Activated naive CD4-positive, alpha-beta T cell treated with anti-CD3 and anti-CD28 coated beads for 36 hours (primary cell): ENCODE results near the gene PTPRQ. TPM values are rescaled to one million over a fixed set of nuclear protein-coding genes. Genes with fewer than 3 reads are reported as not detected.

ENCODE experiments used
- CTCF ChIA-PET: fragments of 350-600 bp; sonication (Branson Sonifier 250); formaldehyde crosslinking; loops from one replicate; lab custom pipeline; 2021; ENCODE audit warnings: antibody characterized with exemption; lab: Charles Lee
- DNase-seq: peaks from one replicate; pipeline ENCODE4 v3.0.0-alpha.2; 2020
- H3K27ac Mint-ChIP-seq: one replicate; pipeline ENCODE4 v1.8.0; 2021; ENCODE audit warnings: mild to moderate bottlenecking, mixed read lengths
- H3K27me3 Mint-ChIP-seq: one replicate; pipeline ENCODE4 v1.8.0; 2021; ENCODE audit warnings: low read depth, mixed read lengths
- H3K36me3 Mint-ChIP-seq: one replicate; pipeline ENCODE4 v1.8.0; 2021; ENCODE audit warnings: low read depth, mixed read lengths
- H3K4me1 Mint-ChIP-seq: one replicate; pipeline ENCODE4 v1.8.0; 2021; ENCODE audit warnings: low read depth, mixed read lengths
- H3K4me3 Mint-ChIP-seq: one replicate; pipeline ENCODE4 v1.8.0; 2021; ENCODE audit warnings: mild to moderate bottlenecking, moderate library complexity, mixed read lengths
- H3K9me3 Mint-ChIP-seq: one replicate; pipeline ENCODE4 v1.8.0; 2021; ENCODE audit warnings: mixed read lengths
- intact Hi-C: fragments of 100-400 bp; cut with micrococcal nuclease; formaldehyde crosslinking; loops from one replicate; pipeline ENCODE4 v1.15.1; 2023
- total RNA-seq, 2 experiments: library from RNA; stranded (reverse); gene quantifications; one replicate each; pipeline ENCODE4 v1.2.3, GENCODE V29; 2021

The PTPRQ gene
- total RNA-seq, 2 experiments from 2014 or later: not detected

GRCh38 chr12:80715713-80716249 lies 271.7 kb downstream of the PTPRQ start:
- Mint-ChIP-seq H3K4me3 (no peak overlapping the region), H3K9me3 (no peaks in the 10 kb centered on the region), H3K27me3 (peaks cover 28% of the 10 kb centered on the region), H3K36me3 (no peaks in the 10 kb centered on the region), H3K4me1 (no peaks in the 10 kb centered on the region), H3K27ac (no peak overlapping the region)
- no peak for DNase-seq
- intact Hi-C loops: no loop called here
- CTCF ChIA-PET: no interaction called here

DNA sequence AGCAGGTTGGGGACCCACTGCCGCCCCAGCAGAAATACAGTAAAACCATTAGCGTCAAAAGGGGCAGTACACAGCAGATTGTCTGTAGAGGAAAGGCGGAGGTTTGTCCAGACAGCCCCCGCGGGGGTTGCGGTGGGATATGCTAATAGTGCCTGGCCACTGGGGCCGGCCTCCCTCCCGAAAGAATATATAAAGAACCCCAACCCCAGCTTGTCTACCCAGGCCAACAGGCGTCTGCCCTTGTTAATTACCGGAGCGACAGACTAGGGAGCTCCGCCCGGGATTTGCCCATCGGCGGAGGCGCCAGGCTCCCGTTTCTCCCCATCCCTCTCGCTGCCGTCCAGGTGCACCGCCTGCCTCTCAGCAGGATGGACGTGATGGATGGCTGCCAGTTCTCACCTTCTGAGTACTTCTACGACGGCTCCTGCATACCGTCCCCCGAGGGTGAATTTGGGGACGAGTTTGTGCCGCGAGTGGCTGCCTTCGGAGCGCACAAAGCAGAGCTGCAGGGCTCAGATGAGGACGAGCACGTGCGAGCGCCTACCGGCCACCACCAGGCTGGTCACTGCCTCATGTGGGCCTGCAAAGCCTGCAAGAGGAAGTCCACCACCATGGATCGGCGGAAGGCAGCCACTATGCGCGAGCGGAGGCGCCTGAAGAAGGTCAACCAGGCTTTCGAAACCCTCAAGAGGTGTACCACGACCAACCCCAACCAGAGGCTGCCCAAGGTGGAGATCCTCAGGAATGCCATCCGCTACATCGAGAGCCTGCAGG lies 272.8 kb downstream of the PTPRQ start, which contains the start of gene MYF5:
TSS of gene MYF5 (plus strand) at position 217 of the 774 bp plus-strand sequence. CDS start at position 369, 152 bp downstream.
- no peaks in the 10 kb centered on the region for H3K36me3 Mint-ChIP-seq
- no peaks in the 10 kb centered on the region for H3K4me1 Mint-ChIP-seq
- intact Hi-C loops: no loop called here
- H3K9me3 Mint-ChIP-seq: no peaks in the 10 kb centered on the region
- DNase-seq: no peak
- CTCF ChIA-PET: no interaction called here
- no peak within 1 kb of the TSS for H3K27ac Mint-ChIP-seq
- H3K27me3 Mint-ChIP-seq: peaks cover 27% of the 10 kb centered on the region
- H3K4me3 Mint-ChIP-seq: no peak within 1 kb of the TSS

DNA sequence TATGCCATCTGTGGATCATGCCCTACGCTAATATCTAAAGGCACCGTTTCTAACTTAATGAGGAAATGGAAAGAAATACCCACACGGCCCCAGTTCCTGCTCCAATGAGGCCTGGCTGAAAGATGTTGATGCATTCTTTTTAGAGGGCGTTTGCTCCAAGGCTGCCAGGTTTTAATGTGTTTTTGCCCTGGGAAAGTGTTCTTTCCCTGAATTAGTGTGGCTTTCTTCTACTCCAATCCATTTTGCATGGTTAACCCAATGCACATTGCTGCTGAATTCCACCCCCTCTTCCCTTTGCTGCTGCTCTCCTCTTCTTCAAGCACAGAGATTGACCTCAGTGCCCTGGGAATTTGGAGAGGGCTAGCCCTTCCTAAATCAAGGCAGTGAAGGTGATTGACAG lies 273.8 kb downstream of the PTPRQ start:
- Mint-ChIP-seq H3K36me3 (no peaks in the 10 kb centered on the region), H3K4me1 (no peaks in the 10 kb centered on the region), H3K27ac (no peak overlapping the region), H3K9me3 (no peaks in the 10 kb centered on the region), H3K27me3 (peaks cover 27% of the 10 kb centered on the region), H3K4me3 (no peak overlapping the region)
- intact Hi-C loops: no loop called here
- no peak for DNase-seq
- CTCF ChIA-PET: no interaction called here

DNA sequence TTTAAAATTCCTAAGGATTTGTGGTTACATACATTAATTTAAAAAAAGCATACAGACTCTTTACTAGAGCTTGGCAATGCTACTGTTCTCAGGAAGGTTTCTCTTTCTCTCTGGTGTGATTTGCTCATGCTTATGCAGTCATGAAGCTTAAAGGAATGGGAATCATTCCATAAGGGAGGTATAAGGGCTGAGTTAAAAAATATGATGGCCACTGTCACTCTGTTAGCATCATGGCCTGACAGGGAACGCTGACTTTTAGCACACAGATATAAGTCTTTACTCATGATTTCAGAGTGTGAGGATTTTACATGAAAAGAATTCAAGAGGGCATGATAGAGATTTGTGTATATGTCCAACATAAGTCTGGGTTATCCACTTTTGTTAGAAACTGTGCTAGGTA lies 276.5 kb downstream of the PTPRQ start:
- H3K36me3 Mint-ChIP-seq: no peaks in the 10 kb centered on the region
- H3K4me3 Mint-ChIP-seq: no peak overlapping the region
- no peak overlapping the region for H3K27ac Mint-ChIP-seq
- no peak for DNase-seq
- no peaks in the 10 kb centered on the region for H3K4me1 Mint-ChIP-seq
- peaks cover 9% of the 10 kb centered on the region for H3K27me3 Mint-ChIP-seq
- intact Hi-C loops: no loop called here
- CTCF ChIA-PET: no interaction called here
- H3K9me3 Mint-ChIP-seq: no peaks in the 10 kb centered on the region

- Mint-ChIP-seq H3K4me1 (no peaks in the 10 kb centered on the region), H3K27me3 (peaks cover 4% of the 10 kb centered on the region), H3K27ac (no peak overlapping the region), H3K36me3 (no peaks in the 10 kb centered on the region), H3K9me3 (peaks cover 1% of the 10 kb centered on the region), H3K4me3 (no peak overlapping the region)
- CTCF ChIA-PET: no interaction called here
- intact Hi-C loops: no loop called here
- no peak for DNase-seq
Observed at GRCh38 chr12:80721326-80721725, 277.3 kb downstream of the PTPRQ start.
